Glomerular visceral epithelial cell (primary cell): Measurements from ENCODE around the gene TMEM33.

Source experiments
- DNase-seq: peaks from one replicate; pipeline ENCODE4 v3.0.0-alpha.2; 2016; ENCODE audit errors: extremely low spot score

TMEM33 gene

DNA sequence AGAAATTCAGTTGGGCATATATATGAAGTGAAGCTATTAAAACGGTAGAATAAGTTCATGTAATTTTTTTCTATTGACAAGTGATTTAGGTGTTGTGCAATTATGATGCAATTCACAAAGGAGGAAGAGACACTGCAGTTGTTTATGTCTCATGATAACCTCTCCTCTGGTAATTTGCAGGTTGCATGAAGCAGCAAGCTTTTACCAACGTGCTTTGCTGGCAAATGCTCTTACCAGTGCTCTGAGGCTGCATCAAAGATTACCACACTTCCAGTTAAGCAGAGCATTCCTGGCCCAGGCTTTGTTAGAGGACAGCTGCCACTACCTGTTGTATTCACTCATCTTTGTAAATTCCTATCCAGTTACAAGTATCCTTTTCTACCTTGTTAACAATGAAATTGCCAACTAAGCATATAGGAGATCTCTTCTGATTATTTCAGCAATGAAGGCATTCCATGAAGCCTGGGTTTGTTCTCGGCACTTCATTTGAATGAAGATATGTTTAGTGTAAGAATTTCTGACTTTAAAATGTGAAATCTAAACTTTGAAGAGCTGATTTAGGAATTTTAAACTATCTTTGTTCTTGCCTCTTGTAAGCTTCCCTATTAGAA lies 3.9 kb downstream of the TMEM33 start:
- DNase-seq, result no peak

DNA sequence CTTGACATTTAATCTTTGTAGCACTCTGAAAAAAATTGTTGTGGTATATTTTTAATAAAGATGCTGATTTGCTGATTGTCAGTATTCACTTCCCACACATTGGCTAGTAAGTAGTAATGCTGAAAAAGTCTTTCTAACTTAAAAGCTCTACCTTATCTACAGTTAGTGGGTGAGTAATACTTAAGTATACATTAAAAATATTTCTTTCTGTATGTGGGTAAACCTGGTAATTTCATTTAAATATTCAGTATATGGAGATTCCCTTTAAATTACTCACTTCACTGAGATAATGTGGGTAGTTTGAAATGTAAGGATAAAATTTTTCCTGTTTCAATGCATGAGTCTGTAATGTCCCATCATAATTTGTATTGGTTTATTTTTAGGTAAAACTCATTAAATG lies 5.6 kb downstream of the TMEM33 start:
- no peak for DNase-seq

DNA sequence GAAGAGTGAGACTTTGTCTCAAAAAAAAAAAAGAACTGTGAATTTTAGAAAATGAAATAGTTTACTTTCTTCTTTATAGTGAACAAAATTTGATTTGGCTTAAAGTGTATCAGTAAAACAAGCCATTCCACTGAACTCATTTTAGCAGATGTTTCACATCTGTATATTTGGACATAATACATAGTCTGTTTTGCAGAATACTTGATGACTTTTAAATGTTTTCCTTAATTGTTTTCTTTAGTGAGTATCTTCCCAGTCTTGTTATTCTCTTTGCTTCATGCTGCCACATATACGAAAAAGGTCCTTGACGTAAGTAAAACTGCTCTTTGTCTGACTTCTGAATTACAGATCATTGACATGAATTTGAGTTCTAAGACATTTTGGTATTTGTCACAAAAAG lies 8.3 kb downstream of the TMEM33 start:
- DNase-seq, result no peak

DNA sequence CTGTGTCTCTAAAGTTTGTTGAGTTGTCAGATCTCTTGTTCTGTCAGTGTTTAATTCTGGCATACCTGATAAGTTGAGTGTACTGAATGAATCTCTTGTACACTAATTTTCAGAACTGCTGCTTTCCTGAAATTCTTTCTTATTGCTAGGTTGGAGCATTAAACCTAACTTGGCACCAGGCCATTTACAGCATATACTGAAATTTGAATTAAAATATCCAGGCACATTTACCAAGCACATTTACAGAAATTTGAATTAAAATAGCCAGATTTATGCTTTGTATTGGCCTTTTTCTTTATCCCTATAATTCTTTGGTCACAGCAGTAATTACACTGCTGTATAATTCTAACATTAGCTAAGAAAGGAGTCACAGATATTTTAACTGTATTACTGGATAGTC lies 8.9 kb downstream of the TMEM33 start:
- DNase-seq, result no peak

DNA sequence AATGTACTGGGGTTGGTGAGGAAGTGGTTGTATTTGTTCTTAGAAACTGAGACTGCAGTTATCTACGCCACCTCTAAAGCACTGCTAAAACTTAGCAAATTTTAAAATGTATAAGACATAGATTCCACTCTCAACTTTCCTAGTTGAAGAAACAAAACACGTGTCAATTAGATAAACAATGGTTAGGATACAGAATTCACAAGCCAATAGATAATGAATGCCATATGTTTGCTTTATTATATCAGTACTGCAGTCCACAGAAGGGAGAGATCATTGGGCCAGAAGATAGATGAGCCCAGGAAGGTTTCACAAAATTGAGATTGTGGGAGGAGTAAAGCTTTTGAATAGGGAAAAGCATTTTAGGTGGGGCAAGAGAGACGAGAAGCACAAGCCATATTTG lies 14.3 kb downstream of the TMEM33 start:
- no peak for DNase-seq

DNA sequence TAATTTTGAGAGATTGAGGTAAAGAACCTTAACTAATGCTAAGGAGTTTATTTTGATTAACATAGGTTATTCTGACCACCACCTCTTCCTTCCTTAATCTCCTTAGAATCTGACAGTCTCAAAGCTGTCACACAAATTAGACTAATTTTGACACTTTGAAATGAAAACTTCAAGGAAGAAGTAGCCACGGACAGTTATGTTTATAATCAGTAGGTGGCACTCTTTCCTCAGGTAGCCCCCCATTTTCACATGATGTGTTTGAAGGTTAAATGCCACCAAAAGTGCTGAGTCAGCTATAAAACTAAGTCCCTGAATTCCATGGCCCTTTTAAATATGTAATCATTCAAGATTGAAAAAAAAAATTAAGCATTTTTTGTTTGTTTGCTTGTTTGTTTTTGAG lies 22.4 kb downstream of the TMEM33 start:
- DNase-seq, result peak; percentile 24

DNA sequence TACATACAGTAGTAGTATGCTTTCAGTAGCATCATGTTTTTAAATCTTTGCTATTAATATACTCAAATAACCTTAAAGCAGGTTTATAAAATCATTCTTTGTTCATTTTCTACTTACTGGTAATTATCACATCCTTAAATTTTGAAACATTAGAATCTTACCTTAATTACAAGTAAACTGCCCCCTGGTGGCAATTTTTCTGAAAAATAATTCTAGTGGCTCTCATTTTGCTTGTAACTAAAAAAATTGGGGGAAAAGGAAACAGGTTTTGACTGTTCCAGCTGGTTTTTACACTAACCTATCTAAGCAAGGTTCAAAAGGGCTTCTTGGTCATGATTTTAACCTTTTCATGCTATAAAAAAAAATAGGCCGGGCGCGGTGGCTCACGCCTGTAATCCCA lies 27.9 kb downstream of the TMEM33 start:
- peak; percentile 8 for DNase-seq

DNA sequence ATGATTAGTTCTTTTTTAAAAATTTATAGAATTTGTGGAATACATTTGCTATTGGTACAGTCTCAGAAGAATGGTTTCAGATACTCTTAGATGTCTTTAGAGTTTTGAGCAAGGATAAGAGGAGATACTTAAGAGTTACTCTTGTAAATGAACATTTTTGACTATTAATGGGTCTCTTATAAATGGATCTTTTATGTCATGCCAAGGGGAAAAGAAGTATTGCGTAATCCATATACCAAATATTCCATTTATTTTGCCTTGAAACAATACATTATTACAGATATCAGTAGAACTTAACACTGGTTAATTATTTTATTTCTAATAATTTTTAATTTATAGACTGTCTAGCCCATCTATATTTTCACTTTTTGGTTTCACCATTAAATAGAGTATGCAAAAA lies 29.2 kb downstream of the TMEM33 start:
- DNase-seq, result no peak

DNA sequence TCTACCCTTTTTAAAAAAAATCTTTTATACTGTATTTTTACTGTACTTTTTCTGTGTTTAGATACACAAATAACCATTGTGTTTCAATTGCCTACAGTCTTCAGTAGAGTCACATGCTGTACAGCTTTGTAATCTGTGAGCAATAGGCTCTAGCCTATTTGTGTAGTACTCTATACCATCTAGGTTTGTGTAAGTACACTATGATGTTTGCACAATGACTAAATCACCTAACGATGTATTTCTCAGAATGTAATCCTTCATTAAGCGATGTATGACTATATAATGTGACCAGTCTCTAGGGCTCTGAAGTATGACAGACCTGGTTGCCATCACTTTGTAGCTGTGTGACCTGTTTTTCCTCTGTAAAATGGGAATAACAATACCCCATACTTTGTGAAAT lies 32.2 kb downstream of the TMEM33 start:
- no peak for DNase-seq

DNA sequence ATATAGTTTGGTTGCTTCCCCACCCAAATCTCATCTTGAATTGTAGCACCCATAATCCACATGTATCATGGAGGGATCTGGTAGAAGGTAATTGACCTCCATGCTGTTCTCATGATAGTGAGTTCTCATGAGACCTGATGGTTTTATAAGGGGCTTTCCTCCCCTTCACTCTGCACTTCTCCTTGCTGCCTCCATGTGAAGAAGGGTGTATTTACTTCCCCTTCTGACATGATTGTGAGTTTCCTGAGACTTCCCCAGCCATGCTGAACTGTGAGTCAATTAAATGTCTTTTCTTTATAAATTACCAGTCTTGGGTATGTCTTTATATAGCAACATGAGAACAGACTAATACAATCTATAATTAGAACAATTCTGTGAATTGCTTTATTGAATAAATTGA lies 34.4 kb downstream of the TMEM33 start:
- no peak for DNase-seq

DNA sequence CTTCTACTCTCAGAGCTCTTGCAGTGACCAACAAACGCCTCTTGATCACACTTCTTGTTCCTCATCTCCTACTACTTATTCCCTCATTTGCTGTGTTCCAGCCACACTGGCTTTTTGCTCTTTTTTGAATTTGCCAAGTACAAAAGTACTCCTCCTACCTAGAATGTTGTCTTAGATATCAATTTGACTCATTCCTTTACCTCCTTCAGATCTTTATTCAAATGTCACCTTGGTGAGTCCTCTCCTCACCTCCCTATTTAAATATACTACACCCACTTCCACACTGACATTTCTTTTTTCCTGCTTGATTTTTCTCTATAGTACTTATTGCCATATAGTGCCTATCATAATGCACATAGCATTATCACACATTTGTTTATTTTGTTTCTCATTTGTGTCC lies 40.1 kb downstream of the TMEM33 start:
- DNase-seq, result no peak

DNA sequence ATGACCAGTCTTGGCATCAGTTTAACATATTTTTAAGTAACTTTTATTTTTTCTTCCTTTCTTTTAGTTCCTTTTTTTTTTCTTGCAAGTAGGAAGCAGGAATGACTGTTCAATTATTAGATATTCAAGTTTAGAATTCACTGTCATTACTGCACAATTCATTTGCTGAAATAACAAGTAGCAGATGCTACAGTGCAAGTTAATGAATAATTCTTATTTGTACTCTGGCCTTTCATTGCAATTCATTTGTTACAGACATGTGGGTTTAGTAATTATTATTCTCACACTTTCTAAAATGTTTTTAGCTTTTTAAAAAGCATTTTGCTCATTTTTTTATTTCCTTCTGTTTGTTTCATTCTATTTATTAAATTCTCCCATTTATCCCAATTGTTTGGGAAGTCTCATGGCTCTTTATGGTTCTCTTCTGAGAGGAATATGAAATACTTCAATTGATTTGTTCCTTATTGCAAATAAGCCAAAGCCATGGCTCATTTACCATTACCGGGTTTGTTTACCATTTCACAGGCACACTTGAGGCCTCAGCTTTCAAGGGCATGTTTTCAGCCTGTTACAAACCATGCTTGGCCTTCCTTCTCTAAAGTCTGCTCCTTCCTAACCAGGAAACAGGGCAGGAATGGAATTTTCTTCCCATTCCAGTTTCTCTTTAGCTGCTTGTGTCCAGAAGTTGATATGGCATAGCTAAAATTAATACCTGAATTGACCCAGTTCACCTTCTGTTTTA lies 41.7 kb downstream of the TMEM33 start:
- no peak for DNase-seq

DNA sequence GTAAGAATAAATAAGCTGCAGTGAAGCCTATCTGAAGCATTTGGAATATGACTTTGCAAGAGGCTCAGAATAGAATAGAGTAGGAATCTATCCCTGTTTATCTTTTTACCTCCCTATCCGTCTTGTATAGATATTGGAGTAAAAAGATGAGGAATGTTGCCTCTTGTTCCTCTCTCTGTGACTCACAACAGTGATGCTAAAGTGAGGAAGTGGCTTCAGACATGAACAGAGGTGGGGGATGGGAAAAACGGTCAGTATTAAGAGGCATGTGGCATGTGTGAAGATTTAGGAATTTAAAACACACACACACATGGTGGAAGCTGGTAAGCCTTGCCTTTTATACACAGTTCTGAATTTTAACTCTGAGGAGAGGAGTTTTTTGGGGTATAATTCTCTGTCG lies 42.5 kb downstream of the TMEM33 start:
- peak; percentile 12 for DNase-seq

DNA sequence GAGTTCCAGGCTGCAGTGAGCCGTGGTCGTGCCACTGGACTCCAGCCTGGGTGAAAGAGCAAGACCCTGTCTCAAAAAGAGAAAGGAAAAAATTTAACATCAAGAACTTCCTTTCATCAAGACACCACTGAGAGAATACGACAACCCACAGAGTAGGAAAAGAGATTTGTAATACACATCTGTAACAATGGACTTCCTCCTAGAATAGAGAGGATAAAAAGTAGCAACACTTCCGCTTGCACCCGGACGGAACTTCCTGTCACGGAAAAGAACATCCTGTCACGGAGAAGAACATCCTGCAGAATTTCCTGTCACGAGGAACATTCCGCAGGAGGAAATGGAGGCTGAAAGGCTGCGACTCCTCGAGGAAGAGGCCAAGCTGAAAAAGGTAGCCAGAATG lies 46.2 kb downstream of the TMEM33 start, which contains the start of gene DCAF4L1:
DCAF4L1 (plus strand) TSS at position 301 of the 400 bp plus-strand sequence; CDS start at position 338, 37 bp downstream.
- no peak for DNase-seq

DNA sequence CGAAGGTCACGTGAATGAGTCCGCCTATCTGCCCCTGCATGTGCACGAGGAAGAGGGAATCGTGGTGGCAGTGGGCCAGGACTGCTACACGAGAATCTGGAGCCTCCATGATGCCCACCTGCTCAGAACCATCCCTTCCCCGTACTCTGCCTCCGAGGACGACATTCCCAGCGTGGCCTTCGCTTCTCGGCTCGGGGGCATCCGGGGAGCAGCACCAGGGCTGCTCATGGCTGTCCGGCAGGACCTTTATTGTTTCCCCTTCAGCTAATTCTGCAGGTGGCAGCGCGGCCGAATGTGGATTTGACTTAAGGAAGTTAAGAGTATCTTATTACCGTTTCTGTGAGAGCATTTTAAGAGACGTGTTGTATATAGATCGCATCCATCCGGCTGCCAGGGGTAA lies 47.5 kb downstream of the TMEM33 start:
- DNase-seq, result no peak

DNA sequence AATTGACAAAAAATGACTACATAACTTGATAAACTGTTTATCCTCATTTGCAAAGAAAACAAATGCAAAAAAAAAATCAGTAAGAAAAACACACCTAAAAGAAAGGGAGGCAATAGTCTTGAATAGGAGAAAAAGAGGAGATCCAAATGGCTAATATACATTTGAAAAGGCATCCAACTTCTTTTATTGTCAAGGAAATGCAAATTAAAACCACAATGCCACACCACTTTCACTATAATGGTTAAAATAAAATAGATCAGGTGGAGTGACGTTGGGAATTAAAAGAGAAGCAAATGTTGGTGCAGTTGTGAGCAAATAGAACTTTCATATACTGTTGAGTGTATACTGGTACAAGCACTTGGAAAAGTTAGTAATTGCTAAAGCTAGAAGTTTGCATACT lies 49.9 kb downstream of the TMEM33 start:
- DNase-seq, result no peak

DNA sequence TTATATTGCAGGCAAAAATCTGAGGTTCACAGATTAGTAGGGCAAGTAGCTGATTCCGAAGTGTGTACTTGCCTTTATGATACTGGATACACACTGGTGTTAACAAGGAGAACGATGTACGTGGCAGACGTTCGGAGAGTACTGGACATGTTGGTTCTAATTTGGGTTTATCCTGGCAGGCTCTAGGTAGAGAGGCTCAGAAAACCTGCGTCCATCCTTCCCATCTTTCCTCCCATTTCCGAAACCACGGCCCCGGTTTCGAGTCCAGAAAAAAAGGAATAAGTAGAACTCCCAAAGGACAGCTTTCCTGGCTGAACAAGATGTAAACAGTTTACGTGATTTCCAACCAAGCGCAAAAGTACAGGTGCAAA lies 54.8 kb downstream of the TMEM33 start:
- DNase-seq, result no peak

DNA sequence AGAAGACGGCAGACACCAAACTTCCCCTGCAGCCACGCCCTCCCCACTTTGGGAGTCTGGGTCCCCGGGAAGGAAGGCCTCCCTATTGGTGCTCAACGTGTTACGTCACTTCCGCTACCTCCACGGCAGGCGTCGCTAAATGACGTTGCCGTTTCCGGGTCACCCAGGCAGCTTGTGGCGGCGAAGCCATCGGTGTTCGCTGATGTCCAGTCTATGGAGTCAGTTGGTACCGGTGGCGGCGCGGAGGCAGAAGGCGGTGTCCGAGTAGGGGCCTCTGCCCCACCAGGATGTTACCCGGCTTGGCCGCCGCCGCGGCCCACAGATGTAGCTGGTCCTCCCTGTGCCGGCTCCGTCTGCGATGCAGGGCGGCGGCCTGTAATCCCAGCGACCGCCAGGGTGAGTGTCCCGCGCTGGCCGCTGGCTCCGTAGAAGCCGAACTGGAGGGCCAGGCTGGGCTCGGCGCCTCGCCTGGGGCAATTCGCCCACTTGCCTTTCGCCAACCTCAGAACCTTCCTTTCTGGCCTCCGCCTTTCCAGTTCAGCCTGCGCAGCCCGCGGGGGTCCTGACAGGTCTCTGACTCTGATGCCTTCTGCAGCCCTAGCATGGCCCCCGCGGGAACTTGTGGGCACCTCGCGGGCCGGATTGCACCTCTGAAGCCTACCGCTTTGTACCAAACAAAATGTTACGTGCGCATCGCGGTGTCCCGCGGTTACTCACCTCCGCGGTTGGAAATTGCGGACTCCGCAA lies 55.3 kb downstream of the TMEM33 start, which contains the start of gene SLC30A9:
SLC30A9 (plus strand) TSS at position 166 of the 747 bp plus-strand sequence; CDS start at position 288, 122 bp downstream.
- peak; percentile 91 for DNase-seq

DNA sequence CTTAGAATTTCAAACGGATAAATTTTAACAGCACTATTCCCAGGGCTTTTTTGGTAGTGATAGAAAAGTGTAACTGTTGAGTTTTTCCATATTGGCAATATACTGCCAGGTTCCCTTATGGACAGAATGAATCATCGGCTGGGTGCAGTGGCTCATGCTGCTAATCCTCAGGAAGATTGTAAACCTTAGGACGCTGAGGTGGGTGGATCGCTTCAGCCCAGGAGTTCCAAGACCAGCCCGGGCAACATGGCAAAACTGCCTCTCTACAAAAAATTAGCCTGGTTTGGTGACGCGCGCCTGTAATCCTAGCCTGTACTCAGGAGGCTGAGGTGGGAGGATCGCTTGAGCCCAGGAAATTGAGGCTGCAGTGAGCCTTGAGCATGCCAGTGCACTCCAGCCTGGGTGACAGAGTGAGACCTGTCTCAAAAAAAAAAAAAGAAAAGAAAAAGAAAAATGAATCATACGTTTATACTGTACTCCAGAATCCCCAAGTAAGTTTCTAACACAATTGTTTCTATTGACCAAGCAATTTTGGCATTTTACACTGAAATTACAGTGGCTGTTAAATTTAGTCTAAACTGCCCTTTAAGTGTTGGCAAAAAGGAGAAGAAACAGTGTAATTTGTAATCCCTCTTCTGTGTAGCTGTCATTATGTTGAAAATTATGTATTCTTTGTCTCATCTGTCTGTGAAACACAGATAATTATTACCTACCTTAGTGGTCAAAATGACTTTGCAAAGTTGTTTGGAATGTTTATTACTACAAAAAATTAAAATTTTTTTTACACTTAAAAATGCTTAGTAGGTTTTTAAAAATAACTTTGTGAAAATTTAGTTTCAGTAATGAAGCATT lies 56.9 kb downstream of the TMEM33 start:
- DNase-seq, result peak; percentile 30

DNA sequence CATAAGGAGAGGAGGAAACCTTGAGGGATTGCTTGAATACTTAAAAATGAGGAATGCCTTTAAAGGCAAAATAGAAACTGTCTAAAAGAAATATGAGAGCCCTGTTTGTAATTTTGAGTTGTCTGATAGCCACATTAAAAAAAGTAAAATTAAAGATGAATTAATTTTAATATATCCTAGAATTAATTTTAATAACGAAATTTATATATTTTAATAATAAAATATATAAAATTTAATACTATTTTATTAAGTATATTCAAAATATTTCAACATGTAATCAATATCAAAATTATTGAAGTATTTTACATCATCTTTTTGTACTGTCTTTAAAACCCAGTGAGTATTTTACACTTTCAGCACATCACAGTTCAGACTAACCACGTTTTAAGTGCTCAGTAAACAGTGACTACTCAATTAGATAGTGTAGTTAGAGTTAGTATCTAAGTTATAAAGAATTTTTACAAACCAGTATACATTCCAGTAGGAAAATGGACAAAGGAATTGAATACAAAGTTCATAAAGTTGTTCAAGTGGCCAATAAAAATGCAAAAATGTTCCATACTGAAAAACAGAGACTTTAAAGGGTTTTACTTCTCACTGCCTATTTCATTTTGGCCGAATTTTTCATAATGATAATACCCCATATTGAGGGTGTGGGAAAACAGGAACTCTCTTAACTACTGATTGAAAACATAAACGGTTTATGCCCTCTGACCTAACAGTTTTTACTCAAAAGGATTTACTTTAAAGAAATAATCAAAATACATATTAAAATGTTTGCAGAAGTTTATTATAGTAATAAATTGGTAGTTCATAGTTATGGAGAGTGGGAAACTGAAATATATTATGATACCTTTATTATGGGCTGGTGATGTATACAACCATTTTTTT lies 58.0 kb downstream of the TMEM33 start:
- DNase-seq, result no peak

DNA sequence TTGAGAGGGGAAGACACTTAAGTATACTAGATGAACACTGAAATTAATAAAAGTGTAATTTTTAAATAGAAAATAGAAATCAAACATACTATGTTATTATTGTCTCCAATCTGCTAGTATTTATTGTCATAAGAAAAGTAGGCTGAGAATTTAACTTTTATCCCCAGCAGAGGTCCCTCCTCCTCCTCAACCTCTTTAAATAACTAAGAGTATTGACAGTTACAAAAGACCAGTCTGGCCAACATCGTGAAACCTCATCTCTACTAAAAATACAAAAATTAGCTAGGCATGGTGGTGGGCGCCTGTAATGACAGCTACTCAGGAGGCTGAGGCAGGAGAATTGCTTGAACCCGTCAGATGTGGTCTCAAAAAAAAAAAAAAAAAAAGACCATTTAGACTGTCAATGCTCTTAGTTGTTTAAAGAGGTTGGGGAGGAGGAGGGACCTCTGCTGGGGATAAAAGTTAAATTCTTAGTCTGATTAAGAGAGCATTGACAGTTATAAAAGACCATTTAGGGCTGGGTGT lies 59.3 kb downstream of the TMEM33 start:
- no peak for DNase-seq
